22Rv1 (cell line): Measurements from ENCODE around the gene TGIF1.
"Not testable (repeated sequence)": the region's sequence is repeated elsewhere in the genome, so short reads cannot be mapped to it uniquely, and the experiment has no call there.

Experiments used
- H3K27ac ChIP-seq: fragments of 450-650 bp; 2 replicates; pipeline ENCODE4 v1.5.1; 2017
- ZFX ChIP-seq: fragments of 450-650 bp; IDR thresholded peaks from 2 replicates; pipeline ENCODE4 v1.6.1; 2017; ENCODE audit warnings: antibody characterized with exemption, borderline replicate concordance
- TF ChIP-seq, protein P1 (sequence below): fragments of 450-650 bp; IDR thresholded peaks from 2 replicates; pipeline ENCODE4 v1.5.1; 2017; ENCODE audit warnings: mild to moderate bottlenecking

TGIF1 gene

DNA sequence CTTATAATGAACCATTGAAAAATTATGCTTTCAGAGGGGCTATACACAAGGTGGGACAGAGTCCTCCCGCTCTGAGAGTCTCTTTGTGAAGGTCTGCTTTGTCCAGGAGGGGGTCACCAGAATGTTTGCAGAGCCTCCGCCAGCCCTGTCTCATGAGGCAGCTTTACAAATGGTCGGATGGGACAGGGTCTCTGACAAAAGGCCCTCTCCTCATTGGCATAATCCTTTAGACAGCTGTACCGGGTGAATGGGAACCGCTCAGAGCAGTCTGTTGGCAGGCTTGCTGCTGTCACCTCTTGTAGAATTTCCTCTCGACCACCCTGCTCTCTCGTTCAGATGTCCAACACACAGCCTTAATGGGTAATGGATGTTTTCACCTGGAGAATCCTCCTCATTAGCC, 40.2 kb upstream of the TGIF1 start:
- H3K27ac ChIP-seq: no peak overlapping the region
- no peak for TF ChIP-seq ZFX
- TF ChIP-seq, protein P1, sequence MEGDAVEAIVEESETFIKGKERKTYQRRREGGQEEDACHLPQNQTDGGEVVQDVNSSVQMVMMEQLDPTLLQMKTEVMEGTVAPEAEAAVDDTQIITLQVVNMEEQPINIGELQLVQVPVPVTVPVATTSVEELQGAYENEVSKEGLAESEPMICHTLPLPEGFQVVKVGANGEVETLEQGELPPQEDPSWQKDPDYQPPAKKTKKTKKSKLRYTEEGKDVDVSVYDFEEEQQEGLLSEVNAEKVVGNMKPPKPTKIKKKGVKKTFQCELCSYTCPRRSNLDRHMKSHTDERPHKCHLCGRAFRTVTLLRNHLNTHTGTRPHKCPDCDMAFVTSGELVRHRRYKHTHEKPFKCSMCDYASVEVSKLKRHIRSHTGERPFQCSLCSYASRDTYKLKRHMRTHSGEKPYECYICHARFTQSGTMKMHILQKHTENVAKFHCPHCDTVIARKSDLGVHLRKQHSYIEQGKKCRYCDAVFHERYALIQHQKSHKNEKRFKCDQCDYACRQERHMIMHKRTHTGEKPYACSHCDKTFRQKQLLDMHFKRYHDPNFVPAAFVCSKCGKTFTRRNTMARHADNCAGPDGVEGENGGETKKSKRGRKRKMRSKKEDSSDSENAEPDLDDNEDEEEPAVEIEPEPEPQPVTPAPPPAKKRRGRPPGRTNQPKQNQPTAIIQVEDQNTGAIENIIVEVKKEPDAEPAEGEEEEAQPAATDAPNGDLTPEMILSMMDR: no peak

DNA sequence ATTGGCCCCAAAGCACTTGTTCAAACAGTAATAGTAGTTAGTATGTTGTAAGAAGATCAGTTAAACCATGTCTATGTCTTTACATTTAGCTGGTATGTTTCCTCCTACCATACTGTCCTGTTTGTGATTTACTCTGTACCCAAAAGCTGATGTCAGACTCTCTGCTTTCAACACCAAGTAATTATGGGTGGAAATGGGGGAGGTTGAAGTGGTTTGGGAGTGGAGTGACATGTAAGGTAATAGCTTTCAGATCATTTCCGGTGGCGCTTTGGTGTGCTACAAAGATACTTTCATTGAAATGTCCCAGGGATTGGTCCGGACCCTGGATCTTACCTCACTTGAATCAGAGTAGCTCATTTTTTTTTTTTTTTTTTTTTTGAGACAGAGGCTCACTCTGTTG, 39.7 kb upstream of the TGIF1 start:
- no peak overlapping the region for H3K27ac ChIP-seq
- TF ChIP-seq ZFX: no peak
- TF ChIP-seq, protein P1: no peak

- H3K27ac ChIP-seq: not testable (repeated sequence)
Observed at GRCh38 chr18:3410876-3411275, 39.1 kb upstream of the TGIF1 start.

GRCh38 chr18:3411327-3411726, 38.6 kb upstream of the TGIF1 start:
- TF ChIP-seq, protein P1: no peak
- no peak for TF ChIP-seq ZFX
- H3K27ac ChIP-seq: no peak overlapping the region

DNA sequence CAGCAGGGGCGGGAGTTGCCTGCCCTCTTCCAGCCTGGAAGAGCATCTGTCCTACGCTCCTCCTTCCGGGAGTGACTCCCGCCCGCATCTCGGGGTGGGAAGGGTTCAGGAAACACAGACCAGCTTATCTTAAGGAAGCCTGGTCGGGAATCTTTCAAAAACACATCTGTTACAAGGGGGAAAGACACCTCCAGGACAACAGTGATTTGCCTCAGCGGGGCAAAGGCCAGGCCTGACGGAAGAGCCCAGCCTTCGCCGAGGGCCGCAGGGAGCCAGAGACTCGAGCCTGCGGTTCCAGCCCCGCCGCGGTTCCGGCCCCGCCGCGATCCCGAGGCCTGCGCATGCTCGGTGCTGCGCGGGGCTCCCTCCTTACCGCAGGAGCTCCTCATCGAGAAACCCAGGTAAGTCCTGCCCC, 38.1 kb upstream of the TGIF1 start:
- no peak for TF ChIP-seq ZFX
- TF ChIP-seq, protein P1: no peak
- no peak overlapping the region for H3K27ac ChIP-seq

GRCh38 chr18:3412528-3412927, 37.4 kb upstream of the TGIF1 start:
- H3K27ac ChIP-seq: not testable (repeated sequence)

- no peak for TF ChIP-seq ZFX
- TF ChIP-seq, protein P1: no peak
- H3K27ac ChIP-seq: no peak overlapping the region
Observed at GRCh38 chr18:3415110-3415509, 34.9 kb upstream of the TGIF1 start.

GRCh38 chr18:3418083-3418482, 31.9 kb upstream of the TGIF1 start:
- TF ChIP-seq, protein P1: no peak
- TF ChIP-seq ZFX: no peak
- no peak overlapping the region for H3K27ac ChIP-seq

GRCh38 chr18:3420919-3421279, 29.1 kb upstream of the TGIF1 start:
- H3K27ac ChIP-seq: no peak overlapping the region
- TF ChIP-seq, protein P1: no peak
- TF ChIP-seq ZFX: no peak
